SIG-M5 (cell line): ENCODE data around the gene SYNE1.

Source experiments
- DNase-seq: peaks from one replicate; lab custom pipeline; 2025; lab: John Stamatoyannopoulos, UW

The SYNE1 gene

GRCh38 chr6:152273638-152274037 lies 363.5 kb downstream of the SYNE1 start:
- no peak for DNase-seq

- DNase-seq = no peak
Measured at GRCh38 chr6:152273002-152273401, 364.2 kb downstream of the SYNE1 start.

GRCh38 chr6:152272486-152272885 lies 364.7 kb downstream of the SYNE1 start:
- DNase-seq = no peak

- DNase-seq = no peak
Measured at GRCh38 chr6:152271776-152272464, 365.2 kb downstream of the SYNE1 start.

GRCh38 chr6:152270301-152270925 lies 366.7 kb downstream of the SYNE1 start:
- no peak for DNase-seq

- no peak for DNase-seq
Measured at GRCh38 chr6:152268846-152269442, 368.2 kb downstream of the SYNE1 start.

GRCh38 chr6:152267967-152268845 lies 369.0 kb downstream of the SYNE1 start:
- no peak for DNase-seq

GRCh38 chr6:152265651-152266050 lies 371.5 kb downstream of the SYNE1 start:
- no peak for DNase-seq

GRCh38 chr6:152263582-152263981 lies 373.6 kb downstream of the SYNE1 start:
- DNase-seq = no peak

- DNase-seq = no peak
Measured at GRCh38 chr6:152261179-152261578, 376.0 kb downstream of the SYNE1 start.

- DNase-seq = no peak
Measured at GRCh38 chr6:152259234-152259633, 377.9 kb downstream of the SYNE1 start.

- no peak for DNase-seq
Measured at GRCh38 chr6:152257581-152257980, 379.6 kb downstream of the SYNE1 start.

- no peak for DNase-seq
Measured at GRCh38 chr6:152250127-152250526, 387.0 kb downstream of the SYNE1 start.

GRCh38 chr6:152248980-152249379 lies 388.2 kb downstream of the SYNE1 start:
- DNase-seq = no peak

GRCh38 chr6:152246554-152247337 lies 390.4 kb downstream of the SYNE1 start:
- DNase-seq = no peak

- no peak for DNase-seq
Measured at GRCh38 chr6:152244998-152245630, 392.0 kb downstream of the SYNE1 start.

- no peak for DNase-seq
Measured at GRCh38 chr6:152241013-152241766, 396.0 kb downstream of the SYNE1 start.

- DNase-seq = no peak
Measured at GRCh38 chr6:152240436-152240835, 396.7 kb downstream of the SYNE1 start.

- DNase-seq = no peak
Measured at GRCh38 chr6:152236370-152237097, 400.6 kb downstream of the SYNE1 start.
